ENCODE data around the gene LGR4.

Gene LGR4

GRCh38 chr11:27383645-27384044 lies 88.9 kb downstream of the LGR4 start:
- DNase-seq = no peak

DNA sequence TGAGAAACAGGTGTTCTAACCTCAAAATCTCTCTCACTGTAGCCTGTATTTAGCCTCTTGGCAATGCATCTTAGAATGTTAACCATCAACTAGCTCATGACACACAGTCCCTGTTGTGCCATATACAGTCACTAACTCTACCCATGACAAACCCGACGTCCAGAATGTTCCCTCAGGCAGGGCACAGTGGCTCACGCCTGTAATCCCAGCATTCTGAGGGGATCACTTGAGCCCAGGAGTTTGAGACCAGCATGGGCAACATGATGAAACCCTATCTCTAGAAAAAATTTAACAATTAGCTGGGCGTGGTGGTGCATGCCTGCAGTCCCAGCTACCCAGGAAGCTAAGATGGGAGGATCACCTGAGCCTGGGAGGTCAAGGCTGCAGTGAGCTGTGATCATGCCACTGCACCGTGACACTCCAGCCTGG lies 91.3 kb downstream of the LGR4 start:
- DNase-seq = no peak

DNA sequence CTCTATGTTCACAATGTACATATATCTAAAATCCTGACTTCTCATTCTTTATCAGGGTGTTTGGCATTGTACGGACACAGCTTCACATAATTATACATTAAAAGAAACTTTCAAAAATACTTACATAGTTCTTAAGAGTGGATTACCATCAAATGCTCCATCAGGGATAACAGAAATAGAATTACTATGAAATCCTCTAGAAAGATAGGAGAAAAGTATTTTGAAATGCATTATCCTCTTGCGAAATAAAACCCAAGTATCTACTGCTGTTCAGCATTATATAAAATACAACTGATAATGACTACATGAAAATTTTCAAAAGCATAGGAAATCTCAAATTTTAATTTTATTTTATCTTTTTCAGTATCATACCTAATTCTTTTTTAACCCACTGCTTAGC lies 91.8 kb downstream of the LGR4 start:
- no peak for DNase-seq

DNA sequence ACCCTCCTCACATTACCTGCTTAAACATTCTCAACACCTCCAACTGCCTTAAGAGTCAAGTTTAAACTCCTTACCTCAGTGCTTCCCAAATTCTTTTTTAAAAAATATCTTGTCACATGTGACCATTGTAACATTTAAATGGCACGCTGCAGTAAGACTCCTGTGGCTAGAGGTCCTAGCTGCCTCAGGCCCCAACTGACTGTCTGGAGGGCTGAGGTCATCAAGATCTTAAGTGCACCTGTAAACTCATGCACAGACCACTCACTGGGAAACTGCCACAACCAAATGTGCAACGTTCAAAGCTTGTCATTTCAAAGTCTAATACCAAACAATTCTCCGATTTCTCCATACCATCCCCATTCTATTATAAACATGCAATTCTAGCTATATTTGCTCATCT lies 93.1 kb downstream of the LGR4 start:
- no peak for DNase-seq

GRCh38 chr11:27375370-27375769 lies 97.2 kb downstream of the LGR4 start:
- no peak for DNase-seq

DNA sequence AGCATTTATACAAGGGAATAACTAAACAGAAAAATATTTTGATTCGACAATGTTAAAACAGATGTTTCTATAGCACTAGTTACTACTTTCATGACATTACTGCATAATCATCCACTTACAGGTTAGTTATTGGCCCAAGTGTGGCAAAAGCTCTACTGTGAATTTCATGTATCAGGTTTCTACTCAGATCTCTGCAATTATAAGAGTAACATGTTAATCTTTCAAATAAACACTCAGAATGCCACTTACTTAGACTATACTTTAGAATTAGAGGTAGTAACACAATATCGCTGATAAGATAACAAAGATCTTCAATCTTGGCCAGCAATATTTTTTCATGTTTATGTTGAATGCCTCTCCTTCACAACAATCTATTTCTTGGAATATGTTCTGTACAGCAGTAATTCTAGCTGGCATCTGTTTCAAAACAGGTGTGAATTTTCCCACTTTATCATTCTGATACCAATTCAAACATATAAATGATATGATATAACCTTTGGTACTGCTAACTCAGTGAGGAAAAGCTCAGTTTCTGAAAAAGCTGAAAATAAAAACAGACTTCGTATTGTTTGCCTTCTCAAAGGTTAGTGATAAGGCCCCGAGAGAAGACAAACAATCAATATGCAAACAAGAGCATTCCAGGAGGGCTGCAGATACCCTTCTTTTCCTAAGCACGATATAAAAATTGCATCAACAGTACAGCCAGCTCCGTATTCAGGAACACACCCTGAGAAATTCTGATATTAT lies 98.6 kb downstream of the LGR4 start:
- no peak for DNase-seq

- DNase-seq = no peak
Measured at GRCh38 chr11:27373392-27373791, 99.2 kb downstream of the LGR4 start.

GRCh38 chr11:27372164-27372563 lies 100.4 kb downstream of the LGR4 start:
- no peak for DNase-seq

DNA sequence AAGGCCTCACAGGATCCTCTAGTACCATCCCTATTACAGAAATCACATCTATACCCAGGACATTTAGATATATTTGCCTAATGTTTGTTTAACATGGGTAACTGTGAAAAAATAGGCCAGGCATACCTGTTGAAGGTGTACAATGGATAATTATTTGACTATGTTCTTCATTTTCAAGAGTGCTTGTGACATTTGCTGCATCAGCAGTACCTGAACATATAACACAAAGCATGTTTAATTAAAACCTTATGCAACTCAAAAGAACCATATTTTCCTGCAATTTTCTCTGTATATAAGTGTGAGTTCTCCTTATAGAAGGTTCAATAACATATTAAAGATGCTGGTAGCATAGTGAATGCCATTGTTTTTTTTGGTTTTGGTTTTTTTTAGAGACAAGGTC lies 101.1 kb downstream of the LGR4 start:
- no peak for DNase-seq

DNA sequence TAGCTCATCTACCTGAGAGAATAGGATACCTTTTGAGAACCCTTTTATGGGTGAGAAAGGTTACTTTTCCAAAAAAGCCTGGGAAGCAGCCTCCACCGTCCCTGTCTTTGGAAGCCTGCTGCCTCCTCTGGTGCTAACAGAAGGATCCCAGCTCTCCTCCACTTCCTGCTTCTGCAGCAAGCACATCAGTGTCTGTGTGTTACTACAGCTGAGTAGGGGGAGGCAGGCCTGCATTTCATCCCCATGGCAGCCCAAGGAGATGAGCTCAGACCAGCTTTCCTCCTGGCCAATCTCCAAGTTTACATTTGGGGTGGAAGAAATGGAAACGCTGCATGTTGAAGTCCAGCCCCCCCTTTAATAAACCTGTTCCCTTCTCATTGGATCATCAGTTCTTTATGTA lies 102.2 kb downstream of the LGR4 start:
- no peak for DNase-seq

GRCh38 chr11:27367881-27368280 lies 104.7 kb downstream of the LGR4 start:
- no peak for DNase-seq

DNA sequence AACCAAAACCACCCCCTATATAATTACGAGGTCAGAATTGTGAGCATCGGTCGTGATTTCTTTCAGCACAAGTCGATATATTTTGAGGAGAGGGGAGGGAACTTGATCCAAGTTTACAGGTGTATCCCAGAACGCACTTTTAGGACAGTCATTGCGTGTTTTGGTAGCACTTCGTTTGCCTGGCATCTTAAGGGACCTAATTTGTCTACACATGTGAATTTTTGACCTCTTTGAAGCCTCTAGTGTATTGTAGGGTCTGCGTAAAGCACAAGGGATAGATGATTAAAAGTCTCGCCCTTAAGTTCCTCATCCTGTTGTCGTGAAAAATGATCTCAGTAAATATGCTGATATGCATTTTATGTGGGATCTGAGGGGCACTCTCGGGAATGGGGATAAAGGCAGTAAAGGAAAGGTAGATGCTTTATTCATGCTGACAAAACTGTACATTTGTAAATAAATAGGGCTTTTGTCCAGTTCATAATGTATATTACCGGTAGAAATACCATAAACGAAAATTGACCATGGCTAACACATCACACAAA lies 108.9 kb downstream of the LGR4 start:
- no peak for DNase-seq

DNA sequence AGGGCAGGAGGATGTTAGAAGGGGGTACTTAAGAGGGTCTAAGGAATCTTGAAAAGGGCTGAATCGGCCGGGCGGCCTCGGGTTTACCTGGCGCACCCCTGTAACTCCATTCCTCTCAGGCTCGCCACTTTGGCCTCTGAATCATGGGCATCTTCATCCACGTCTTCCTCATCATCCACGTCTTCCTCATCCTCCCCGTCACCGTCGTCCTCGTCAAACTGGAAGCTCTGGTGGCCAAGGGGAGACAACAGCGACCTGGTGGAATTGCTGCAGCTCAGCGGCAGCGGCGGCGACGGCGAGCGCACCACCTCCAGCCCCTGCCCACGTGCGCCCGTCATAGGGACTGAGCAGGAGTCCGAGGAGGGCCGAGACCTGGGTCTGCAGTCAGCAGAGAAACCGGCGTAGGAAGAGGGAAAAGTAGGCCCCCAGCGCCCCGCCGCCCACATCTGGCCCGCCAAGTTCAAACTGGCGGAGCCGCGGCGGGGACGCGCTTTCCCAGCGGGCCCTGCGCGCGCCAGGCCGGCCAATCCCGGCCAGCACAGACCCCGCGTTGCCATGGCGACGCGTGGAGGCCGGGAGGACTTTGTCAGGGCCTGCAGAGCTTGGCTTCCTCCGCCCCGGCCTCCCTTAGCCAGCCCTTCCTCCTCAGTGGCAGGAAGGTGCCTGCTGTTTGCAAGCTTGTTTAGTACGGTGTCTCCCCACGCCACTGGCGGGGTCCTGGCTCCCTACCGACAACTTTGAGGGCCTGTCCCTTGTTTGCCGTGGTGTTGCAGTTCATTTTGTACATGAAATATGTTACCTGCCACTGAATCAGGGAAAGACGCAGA lies 109.6 kb downstream of the LGR4 start, which contains the start of gene CCDC34:
Gene CCDC34, minus strand, starts transcription at position 467 of the 827 bp plus-strand sequence. Its CDS starts 21 bp downstream, at position 446.
- DNase-seq = peak; percentile 18 to 88 (median 70)

- no peak for DNase-seq
Measured at GRCh38 chr11:27361649-27362431, 110.8 kb downstream of the LGR4 start.

DNA sequence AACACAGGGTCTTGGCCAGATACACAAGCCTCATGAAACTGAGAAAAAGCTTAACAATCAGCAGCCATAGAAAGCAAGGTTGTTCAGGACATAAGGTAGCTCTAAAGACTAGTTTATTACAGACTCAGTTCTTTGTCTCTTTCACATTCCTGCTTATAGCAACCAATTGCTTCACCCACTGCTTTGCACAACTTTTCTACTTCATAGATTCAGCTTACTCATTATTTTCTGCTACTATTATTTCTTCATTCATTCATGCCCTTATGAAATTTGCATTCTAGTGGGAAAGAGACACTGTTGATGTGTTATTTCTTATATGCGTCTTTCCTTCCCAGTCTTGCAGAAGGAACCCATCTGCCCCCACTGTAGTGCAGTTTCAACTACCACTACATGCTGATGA lies 114.3 kb downstream of the LGR4 start:
- DNase-seq = no peak

GRCh38 chr11:27357250-27357649 lies 115.3 kb downstream of the LGR4 start:
- DNase-seq = no peak

GRCh38 chr11:27356624-27357222 lies 115.9 kb downstream of the LGR4 start:
- DNase-seq = no peak

DNA sequence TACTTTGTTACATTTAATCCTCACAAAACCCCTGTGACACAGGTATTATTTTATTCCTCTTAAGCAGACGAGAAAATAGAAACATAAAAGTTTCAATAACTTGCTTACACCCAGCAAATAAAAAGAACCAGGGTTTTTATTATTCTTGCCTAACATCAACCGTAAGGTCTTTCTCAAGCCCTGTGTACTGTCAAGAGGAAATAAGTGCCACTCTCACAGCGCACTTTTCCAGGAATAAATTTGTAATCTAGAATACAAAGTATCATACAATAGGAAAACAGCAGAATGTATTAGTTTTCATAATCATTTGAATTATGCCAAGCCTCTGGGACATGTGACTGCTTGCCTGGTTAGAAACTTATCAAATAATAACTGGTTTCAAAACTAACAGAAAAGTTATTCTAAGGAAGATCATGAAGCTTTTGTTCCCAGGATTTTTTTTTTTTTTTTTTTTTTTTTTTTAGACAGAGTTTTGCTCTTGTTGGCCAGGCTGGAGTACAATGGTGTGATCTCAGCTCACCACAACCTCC lies 117.0 kb downstream of the LGR4 start:
- no peak for DNase-seq

DNA sequence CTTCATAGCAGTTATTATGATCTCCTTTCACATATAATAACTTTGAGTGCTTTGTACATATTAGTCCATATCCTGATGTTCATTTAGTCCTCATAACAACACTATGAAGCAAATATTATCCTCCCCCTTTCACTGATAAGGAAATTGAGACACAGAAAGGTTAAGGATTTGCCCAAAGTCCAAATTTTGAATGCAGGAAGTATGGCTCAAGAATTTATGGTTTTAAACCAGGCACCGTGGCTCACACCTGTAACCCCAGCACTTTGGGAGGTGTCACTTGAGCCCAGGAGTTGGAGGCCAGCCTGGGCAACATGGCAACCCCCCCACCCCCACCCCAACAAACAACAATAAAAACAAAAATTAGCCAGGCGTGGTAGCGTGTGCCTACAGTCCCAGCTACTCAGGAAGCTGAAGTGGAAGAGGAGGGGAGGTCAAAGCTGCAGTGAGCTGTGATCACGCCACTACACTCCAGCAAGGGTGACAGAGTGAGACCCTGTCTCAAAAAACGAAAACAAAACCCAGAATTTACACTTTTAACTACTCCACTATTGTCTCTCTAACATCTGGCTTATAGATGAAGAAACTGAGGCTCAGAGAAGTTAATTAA lies 118.1 kb downstream of the LGR4 start:
- no peak for DNase-seq

DNA sequence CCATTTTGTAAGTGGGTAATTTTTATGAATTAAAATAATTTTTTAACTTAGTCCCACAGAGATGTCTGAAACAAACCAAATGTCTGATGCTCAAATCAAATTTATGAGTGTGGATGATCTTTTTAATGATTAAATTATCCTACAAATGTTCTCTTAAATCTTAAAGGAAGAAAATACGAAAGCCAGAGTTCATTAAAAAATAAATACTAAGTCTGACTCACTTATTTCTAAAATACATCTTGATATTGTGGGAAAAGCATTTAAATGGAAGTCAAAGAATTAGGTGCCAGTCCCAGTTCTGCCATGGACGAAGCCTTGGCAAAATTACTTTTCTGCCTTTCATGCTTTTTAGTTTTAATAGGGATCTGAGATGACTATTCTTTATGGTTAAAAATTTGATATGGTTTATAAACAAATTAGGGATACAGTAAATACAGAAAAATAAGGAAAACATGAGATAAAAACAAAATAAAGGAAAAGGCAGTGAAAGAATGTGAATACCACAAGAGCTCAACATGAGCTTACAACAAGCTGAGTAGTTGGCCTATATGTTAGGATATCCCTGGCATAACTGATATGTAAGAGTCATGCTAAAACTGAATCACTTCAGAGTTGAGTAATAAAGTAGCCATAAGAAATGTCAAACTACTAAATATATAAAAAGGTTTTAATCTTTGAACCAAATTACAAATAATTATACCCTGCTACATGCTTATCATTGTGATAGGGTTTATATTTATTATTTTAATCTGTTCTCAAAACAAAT lies 118.8 kb downstream of the LGR4 start:
- DNase-seq = no peak
